NCI-H446 (cell line): ENCODE results near the gene BAG5.

Experiments used
- DNase-seq, 2 experiments: peaks; one replicate each; lab custom pipeline; 2025; lab: John Stamatoyannopoulos, UW

The BAG5 gene

DNA sequence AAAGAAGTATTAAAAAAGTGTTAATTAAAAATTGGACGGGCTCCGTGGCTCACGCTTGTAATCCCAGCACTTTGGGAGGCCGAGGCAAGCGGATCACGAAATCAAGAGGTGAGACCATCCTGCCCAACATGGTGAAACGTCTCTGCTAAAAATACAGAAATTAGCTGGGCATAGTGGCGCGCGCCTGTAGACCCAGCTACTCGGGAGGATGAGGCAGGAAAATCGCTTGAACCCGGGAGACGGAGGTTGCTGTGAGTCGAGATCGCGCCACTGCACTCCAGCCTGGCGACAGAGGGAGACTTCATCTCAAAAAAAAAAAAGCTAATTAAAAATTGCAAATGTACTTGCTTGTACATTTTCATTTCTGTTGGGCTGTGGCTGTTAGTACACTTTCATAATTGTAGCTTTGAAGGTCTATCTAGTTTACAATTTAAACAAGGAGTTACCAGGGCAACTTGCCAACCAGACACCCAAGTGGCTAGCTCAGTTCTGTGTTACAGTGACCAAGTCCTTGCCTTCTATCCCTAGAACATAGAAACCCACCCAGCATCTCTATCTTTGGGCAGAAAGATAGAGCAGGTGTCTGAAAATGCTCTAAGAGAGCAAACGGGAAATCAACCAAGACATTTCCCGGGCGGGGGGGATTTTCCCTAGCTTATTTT, 1.5 kb upstream of the BAG5 start:
- DNase-seq: no peak

DNA sequence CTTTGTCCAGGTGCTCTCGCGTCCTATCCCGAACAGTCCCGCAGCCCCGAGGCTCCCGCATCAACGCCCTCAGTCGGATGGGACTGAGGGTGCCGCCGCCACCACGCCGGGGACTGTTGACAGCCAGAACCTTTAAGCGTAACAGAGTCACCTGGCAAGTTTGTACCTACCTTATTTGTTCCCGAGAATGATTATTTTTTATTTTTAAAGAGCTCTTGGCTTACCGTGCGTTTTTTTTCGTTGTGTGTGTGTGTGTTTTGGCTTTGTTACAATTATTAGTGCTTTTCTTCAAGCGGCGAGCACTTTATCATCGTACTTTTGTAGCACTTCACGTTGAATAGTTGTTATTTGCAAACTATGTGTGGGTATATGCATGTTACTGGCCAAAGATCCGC, 766 bp upstream of the BAG5 start:
- no peak for DNase-seq

DNA sequence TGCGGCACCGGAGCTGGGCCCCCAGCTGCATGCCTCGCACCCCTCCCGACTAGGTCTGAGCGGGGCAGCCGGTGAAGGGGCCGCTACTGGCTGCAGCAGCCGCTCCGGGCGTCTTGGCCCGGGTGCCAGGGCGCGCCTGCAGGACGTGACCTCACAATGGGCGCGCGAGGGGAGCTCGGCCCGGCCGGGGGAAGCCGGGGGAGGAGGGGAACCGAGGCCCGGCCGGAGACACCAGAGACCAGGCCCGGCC, 353 bp downstream of the BAG5 start:
- no peak for DNase-seq

DNA sequence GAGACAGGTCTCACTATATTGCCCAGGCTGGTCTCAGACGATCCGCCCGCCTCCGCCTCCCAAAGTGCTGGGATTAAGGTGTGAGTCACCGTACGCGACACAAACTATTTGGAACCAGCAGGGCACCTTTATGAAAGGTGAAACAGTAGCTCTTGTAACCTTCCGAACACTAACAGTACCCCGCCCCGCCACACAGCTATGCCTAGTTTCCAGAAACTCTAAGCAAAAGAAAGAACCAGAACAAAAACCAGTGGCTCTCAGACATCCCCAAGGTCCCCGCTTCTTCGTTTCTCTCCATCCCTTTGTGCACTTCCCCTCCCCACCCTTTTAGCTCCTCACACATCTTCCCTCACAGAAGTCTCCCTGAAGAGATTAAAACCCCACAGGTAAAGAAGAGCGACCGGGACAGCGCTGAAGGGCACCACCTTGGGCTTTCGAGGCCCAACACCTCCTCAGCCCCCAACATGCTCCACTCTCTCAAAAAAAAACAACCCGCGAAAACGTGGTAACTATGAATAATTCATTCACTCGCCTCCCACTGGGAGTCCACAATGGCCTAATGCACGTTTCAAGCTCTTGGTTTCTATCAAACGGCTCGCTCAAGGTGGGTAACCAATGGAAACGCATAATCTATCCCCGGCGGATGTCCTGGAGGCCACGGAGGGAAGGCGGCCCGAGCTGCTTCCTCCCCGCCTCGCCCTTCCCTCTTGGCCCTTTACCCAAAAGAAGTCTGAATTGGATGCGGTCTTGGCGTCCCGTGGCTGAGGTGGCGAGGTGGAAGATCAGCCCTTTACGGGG, 877 bp downstream of the BAG5 start:
- no peak for DNase-seq

DNA sequence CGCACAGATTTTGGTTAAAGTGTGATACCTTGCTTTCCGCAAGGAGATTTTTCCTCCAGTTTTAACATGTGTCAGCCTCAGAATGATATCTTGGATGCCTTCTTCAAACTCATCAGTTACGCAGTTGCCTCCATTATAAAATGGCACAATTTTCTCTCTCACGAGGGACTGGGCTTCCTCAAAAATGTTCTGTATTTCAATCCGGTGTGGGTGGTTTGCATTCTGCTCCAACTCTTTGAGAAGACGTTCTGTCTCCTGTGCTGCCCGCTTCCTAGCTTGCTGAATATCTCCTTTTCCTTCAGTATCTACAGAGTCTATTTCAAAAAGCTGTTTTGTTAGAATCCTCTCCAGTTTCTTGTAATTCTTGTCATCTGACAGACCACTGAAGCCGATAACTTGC, 1.8 kb downstream of the BAG5 start:
- DNase-seq: no peak

DNA sequence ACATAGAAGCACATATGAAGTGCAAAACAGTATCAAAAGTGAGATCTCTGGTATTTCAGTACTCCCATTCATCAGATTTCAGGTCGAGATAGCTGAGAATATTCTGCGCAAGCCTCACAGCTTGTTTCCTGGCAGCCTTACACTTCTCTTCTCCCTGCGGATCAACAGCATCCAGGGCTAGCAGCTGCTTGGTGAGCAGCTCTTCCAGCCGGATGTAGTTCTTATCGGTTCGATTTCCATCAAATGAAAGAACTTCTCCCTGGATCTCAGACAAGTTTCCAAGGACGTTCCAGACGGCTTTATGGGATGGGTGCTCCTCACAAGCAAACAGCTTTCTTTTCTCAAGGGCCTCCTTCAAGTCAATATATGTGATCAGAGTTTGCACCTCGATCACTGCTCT, 2.7 kb downstream of the BAG5 start:
- DNase-seq: no peak

DNA sequence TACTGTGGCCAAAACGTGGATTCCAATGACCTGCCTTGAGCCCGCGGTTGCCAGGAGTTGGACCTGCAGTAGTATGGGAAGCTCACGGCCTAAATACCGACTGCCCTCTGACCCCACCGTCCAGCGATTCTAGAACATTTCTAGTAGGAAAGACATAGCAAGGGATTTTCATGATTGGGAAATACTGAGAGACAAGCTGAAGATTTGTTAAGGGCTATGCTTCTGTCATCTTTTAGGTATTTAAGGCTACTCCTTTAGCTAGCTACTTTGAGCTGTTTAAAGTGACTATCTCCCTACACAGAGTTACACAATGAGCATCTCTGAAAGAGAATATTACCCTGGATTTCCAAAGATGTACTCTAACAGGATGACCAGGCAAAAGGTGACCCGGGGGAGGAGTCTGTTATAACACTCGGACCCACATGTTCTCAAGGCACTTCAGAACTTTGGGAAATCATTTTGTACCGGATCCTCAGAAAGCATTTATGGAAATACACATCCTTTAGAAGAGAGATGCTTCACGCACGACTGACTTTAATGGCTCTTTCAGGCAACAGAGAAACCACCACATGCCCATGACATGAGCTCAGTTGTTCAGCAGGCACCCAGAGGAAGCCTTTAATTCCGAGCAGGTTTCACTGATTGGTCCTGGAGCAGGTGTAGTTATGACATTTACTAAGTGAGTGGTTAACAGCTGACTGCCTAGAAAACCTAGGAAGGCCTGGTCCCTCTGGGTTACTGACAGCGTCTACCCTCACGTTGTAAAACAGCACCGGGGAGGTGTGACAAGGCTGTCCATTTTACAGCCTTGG, 4.2 kb downstream of the BAG5 start:
- DNase-seq: no peak

DNA sequence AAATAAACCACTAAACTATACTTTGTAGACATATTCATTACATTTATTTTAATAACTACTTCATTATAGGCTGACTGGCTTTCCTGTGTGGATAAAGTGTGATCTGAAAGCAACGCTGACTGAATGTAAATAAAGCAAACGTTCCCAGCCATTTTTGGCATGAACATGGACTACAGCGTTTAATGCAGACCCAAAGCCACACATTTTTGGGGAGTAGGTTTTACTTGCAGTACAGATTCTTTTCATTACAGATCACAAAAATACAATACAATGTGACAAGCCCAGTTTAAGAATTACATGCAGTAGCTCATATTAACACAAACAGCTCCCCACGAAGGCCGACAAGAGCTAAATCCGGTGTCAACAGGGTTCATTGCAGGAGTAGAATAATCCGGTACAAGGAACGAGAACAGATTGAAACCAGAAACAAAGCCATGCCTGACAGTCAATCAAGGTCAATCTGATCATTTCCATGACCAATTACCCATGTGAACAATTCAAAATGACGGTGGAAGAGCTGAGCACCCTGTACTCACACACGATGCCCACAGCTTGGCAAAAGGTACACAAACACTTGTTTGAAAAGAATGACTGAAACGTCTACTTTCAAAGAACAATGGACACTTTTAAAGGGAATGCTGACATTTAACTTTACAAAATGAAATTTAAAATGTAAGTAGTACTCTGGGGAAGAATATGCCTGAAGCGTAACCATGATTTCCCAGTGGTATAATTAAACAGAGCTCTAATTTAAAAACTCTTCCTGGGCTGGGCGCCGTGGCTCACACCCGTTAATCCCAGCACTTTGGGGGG, 5.3 kb downstream of the BAG5 start:
- no peak for DNase-seq

DNA sequence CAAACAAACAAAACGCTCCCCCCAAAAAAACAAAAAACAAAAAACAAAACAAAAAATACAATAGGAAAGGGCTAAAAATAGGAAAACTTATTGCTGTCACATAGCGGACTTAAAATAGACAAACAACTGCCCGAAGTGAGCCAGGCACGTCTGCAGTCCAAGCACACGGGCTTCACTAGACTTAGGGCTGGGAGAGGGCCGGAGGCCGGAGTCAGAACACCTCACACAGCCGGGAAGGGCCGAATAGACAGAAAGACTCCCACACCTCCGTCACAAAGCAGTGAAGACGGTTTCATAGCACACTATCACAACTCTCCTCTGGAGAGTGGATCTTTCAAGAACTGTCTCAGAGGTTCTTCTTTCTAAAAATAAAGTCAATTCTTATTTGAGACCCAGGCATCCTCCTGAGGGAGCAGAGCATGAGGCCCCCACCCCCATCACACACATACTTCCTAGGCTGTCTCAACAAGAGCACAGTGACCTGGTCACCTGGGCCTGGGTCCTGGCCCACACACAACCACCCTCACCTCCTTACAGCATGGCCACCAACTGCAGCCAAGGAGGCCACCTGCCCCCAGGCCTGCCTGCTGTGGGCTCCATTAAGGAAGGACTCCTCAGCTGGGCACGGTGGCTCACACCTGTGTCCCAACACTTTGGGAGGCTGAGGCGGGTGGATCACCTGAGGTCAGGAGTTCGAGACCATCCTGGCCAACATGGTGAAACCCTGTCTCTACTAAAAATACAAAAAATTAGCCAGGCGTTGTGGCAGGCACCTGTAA, 6.7 kb downstream of the BAG5 start:
- DNase-seq: no peak

DNA sequence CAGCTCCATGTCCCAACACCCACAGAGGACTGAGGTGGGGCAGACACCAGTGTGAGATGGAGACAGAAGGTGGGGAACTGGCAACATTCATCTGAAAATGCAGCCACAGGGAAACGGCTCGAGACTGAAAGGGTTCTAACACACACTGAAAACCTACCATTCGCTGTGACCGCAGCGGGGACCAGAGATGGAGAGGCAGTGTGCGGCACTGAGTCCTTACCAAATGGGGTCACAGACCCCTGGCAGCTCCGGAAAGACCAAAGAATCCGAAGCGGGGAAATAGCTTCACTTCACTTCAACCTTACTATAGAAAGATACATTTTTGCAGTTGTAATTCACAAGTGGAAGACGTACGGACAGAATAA, 9.6 kb downstream of the BAG5 start:
- DNase-seq: no peak

DNA sequence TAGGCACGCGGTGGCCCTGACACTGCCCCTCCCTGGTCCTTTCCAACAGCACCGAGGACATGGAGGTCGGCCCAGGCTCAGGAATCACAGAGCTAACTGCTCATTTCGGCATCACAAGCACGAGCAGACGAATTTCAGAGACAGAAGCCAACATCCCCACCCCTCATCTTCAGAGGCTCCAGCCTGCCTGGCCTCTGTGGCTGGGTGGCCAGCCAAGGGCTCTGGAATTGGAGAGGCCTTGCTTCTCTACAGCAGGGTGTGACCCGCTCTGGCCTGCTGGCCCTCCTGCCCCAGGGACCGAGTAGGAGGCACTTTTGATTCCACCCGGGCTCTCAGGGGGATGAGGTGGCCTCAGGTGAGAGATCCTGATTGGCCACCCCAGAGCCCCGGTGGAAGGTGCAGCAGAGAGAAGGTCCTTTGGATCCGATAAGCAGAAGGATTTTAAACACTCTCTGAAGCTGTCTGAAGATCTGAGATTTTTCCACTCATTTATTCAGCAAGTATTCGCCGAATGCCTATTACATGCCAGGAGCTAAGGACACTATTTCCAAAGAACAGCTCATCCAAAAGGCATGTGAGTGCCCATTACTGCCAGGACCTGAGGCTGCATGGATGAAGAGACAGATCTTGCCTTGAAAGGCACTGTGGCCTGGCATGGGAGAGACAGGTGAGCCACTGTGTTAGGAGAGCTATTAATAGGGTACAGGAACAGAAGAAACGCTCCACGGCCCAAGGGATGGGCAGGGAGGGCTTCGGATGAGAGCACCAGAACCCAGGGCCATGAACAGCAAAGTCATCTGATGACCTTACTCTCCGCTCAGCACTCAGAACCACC, 10.2 kb downstream of the BAG5 start:
- no peak for DNase-seq

DNA sequence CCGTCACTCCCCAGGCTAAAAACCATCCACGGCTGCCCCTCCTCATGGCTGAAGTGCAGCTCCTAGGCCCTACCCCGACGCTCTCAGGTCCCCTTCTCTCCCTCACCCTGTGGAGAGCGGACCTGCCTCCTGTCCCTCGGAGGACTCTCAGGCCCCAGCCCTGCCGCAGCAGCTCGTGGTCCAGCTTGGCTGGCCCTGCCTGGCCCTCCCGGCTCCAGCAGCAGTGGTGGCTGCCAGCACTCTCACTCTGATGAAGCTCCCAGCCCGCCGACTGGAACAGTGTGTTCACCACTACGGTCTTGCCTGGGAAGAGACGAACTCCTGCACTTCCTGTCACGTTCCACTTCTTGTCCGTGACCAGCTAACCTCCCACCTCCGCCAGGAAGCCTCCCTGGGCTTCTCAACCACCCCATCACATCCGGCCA, 11.1 kb downstream of the BAG5 start:
- DNase-seq: no peak

DNA sequence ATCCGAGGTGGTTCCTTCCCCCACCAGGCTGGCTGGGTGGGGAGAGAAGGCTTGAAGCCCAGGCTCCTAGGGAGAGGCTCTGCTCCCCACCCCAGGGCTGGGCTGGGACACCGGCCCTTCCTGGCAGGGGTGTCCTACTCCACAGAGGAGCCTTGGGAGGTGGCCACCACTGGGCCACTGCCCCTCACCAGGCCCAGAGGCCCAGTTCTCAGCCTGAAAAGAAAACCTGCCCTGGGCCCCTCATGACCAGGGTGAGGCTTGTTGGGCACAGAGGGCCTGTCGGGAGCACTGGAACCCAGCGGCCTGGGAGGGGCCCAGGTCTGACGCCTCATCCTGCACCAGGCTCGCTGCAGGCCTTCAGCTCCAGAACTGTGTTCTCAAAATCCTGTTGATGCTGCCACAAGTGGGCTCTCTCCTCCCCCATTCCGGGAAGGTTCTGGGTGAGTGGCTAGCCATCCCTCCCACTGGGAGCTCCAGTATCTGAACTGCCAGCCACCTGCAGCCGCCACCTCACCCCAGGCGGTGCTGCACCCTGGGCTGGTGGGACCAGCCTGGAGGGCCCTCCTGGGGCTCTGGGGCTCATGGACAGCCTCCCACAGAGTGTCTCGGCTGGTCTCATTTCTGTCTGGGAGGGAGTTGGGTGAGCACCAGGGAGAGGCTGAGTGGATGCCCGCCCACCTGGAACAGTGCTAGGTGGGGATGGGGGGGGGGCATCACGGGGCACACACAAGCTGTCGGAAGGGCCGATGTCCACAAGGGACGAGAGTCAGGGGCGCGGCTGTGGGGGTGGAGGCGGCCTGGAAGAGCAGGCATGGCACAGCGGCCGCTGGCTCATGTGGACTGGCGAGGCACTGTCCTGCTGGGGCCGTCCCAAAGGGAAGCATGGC, 11.8 kb downstream of the BAG5 start:
- no peak for DNase-seq

DNA sequence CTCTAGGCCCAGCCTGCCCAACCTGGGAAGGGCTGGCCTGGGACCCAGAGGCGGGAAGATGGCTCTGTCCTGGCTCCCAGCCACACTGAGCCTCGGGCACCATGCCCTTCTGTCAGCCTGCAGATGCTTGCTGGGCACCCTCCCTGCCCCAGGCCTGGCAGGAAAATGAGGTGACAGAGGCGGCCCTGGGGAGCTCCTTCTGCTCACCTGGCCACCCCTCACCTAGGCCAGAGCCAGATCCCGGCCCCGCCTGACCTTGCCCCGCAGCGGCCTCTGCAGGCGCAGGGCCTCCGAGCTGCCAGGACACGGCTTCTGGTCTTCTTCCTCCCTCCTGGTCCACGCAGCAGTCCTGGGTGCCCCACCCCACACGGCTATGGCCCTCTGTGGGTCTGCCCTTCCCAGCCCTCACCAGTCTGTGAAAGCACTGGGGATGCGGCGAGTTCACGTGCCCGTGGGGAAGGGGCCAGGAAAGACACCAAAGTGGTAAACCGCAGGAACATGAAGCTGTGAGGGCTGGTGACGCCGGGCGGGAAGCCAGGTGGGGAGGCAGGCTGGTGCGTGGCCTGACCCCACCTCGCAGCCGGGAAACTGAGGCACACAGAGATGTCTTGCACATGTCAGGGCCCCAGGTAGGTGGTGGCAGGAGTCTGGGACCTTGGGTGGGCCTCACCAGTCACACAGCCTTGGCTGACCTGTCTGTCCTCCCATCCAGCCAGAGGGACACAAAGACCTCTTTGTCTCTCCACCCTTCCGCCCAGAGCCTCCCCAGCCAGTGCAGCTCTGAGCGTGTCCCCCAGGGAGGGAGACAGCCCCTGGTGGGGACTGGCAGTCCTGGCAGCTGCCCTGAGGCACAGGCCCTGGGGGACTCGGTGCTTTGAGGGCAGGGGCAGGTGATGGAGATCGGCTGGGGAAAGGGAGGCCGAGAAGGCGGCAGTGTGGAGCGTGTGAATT, 12.8 kb downstream of the BAG5 start:
- peak in 1 of 2 experiments; percentile 64 for DNase-seq

DNA sequence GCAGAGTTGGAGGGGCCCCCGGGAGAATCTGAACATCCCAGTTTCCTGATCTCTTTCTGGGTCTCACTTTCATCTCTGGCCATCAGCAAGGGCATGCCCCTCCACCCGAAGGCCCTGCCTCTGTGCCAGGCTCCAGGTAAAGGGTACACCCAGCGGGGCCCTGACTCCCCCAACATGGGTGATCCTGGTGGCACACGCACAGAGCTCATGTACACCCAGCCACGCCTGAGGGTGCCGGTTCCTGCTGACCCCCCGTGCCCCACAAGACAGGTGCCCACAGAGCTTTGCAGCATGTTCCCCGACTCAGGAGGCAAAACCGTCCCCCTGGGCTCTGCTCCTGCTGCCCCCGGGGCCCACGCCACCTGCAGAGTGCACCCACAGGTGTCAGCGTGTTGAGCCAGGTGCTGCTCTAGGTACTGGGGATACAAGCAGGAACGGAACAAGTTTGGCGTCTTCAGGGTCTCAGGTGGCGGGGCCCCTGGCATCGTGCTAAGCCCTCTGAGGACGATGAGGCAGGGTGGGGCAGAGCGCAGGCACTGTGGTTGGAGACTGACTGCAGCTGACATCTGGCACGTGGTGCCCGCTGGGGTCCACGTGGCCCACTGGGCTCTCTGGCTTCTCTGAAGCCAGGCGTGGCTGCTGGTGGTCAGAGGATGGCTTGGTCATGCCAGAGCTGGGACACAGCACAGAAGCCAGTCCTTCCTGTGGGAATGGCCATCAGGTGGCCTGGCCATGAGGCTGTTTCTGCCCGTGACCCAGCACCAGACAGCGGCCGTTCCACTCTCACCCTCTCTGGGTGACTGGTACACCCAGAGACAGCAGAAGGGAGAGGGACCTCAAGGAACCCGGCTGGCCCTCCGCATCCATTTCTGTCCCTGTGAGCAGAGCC, 13.8 kb downstream of the BAG5 start:
- no peak for DNase-seq

DNA sequence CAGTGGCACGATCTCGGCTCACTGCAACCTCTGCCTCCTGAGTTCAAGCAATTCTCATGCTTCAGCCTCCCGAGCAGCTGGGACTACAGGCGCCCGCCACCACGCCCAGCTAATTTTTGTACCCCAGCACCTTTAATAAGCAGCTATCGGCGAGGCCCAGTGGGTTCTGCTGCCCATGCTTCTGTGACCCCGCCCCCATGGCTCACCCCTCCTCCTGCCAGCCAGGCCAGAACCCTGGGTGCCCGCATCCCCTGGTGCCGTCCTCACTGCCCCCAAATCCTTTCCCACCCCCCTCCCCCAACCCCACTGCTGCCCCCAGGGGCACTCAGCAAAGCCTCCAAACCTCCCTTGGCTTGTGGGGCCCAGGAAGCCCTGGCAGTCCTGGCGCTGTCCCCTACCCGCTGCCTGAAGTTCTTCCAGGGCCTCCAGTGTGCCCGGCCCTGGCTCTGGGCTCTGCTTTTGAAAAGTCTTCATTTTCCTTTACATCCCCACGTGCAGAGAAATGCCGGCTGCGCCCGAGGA, 14.5 kb downstream of the BAG5 start:
- no peak for DNase-seq

DNA sequence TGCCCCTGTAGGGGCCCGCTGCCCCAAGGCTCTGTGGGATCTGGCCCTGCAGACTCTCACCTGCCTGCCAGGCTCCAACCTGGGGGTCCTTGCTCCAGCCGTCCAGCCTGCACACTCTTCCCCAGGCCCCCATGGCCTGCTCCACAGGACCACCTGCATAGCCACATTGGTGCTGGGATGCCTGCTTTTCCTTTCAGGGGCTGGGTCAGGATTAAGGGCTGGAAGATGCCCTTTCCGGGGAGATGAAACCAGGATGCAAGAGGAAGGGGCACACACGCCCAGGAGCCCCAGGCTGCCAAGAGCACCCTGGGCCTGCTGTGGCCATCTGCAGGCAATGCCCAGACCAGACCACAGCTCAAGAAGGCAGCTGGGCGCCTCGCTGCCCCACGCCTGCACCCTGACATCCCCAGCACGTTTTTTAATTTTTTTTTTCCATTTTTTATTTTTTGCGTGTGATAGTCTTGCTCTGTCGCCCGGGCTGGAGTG, 15.0 kb downstream of the BAG5 start:
- DNase-seq: no peak
